ENCODE data around the gene RNF31.
A peak's percentile ranks its signal among the peaks of the same experiment; 100 is the strongest.
"Not testable (repeated sequence)": the region's sequence is repeated elsewhere in the genome, so short reads cannot be mapped to it uniquely, and the experiment has no call there.

Gene RNF31

GRCh38 chr14:24184104-24184970 is 37.0 kb downstream of the RNF31 start:
- no peak for DNase-seq

GRCh38 chr14:24185026-24185425 is 37.7 kb downstream of the RNF31 start:
- DNase-seq, result no peak

GRCh38 chr14:24185741-24186140 is 38.4 kb downstream of the RNF31 start:
- DNase-seq, result no peak

- no peak for DNase-seq
These were observed 39.7 kb downstream of the RNF31 start for GRCh38 chr14:24186831-24187538.

- no peak for DNase-seq
These were observed 40.2 kb downstream of the RNF31 start for GRCh38 chr14:24187539-24187915.

- peak; percentile 98 for DNase-seq
These were observed 41.2 kb downstream of the RNF31 start, which contains the start of gene IPO4 for GRCh38 chr14:24188251-24189058. IPO4 (minus strand) TSS chr14:24188816; CDS start chr14:24188787, 29 bp downstream.

- DNase-seq, result no peak
These were observed 41.7 kb downstream of the RNF31 start for GRCh38 chr14:24189059-24189375.

GRCh38 chr14:24189460-24189859 is 42.2 kb downstream of the RNF31 start:
- no peak for DNase-seq

- no peak for DNase-seq
These were observed 43.1 kb downstream of the RNF31 start for GRCh38 chr14:24190416-24190815.

GRCh38 chr14:24192933-24193332 is 45.6 kb downstream of the RNF31 start:
- no peak for DNase-seq

- no peak for DNase-seq
These were observed 47.0 kb downstream of the RNF31 start for GRCh38 chr14:24194186-24194872.

GRCh38 chr14:24194873-24195185 is 47.5 kb downstream of the RNF31 start:
- DNase-seq, result no peak

- peak; percentile 81 for DNase-seq
These were observed 48.1 kb downstream of the RNF31 start, which contains the start of gene TM9SF1 for GRCh38 chr14:24195186-24196070. TM9SF1 (minus strand) TSS chr14:24195441; CDS start chr14:24195019, 422 bp downstream.

- DNase-seq, result no peak
These were observed 49.1 kb downstream of the RNF31 start for GRCh38 chr14:24196071-24197055.

GRCh38 chr14:24197056-24197450 is 49.8 kb downstream of the RNF31 start:
- no peak for DNase-seq

- DNase-seq, result no peak
These were observed 51.7 kb downstream of the RNF31 start for GRCh38 chr14:24198814-24199524.

- not testable (repeated sequence) for DNase-seq
These were observed 55.2 kb downstream of the RNF31 start for GRCh38 chr14:24202538-24202937.

- not testable (repeated sequence) for DNase-seq
These were observed 56.1 kb downstream of the RNF31 start for GRCh38 chr14:24203249-24203886.

All from NCI-H345 (cell line).